GM18505 (cell line): ENCODE measurements around the gene RFX1.

Experiments used
- ATAC-seq: cut with Tn5 transposase; IDR thresholded peaks from one replicate; pipeline ENCODE4 v1.9.1; 2021; ENCODE audit not compliant: unreplicated experiment
- POLR2A ChIP-seq: IDR thresholded peaks from 4 replicates; pipeline ENCODE4 v1.6.1; 2011; ENCODE audit warnings: borderline replicate concordance; ENCODE audit not compliant: insufficient read depth, insufficient read length; ENCODE audit errors: extremely low read depth

The RFX1 gene

GRCh38 chr19:14012378-14012915 is 6.3 kb upstream of the RFX1 start:
- no peak for ATAC-seq

GRCh38 chr19:14006766-14007562 is 844 bp upstream of the RFX1 start:
- peak; percentile 54 for TF ChIP-seq POLR2A
- ATAC-seq: peak; percentile 31

More at GRCh38 chr19:14012378-14012915, 6.3 kb upstream of the RFX1 start:
- no peak for TF ChIP-seq POLR2A

- peak; percentile 76 for TF ChIP-seq POLR2A
- ATAC-seq: peak; percentile 37
Measured at GRCh38 chr19:14005349-14006084, 603 bp downstream of the RFX1 start.

GRCh38 chr19:14004619-14005348 is 1.3 kb downstream of the RFX1 start:
- TF ChIP-seq POLR2A: no peak
- no peak for ATAC-seq

- TF ChIP-seq POLR2A: no peak
- no peak for ATAC-seq
Measured at GRCh38 chr19:14003251-14004055, 2.7 kb downstream of the RFX1 start.

- TF ChIP-seq POLR2A: no peak
- ATAC-seq: no peak
Measured at GRCh38 chr19:14002571-14003250, 3.4 kb downstream of the RFX1 start.

- TF ChIP-seq POLR2A: no peak
- no peak for ATAC-seq
Measured at GRCh38 chr19:14000691-14001375, 5.3 kb downstream of the RFX1 start.

- no peak for ATAC-seq
Measured at GRCh38 chr19:13999085-13999484, 7.0 kb downstream of the RFX1 start.

GRCh38 chr19:13998426-13998825 is 7.7 kb downstream of the RFX1 start:
- ATAC-seq: no peak

More at GRCh38 chr19:13999085-13999484, 7.0 kb downstream of the RFX1 start:
- no peak for TF ChIP-seq POLR2A

GRCh38 chr19:13997631-13997962 is 8.5 kb downstream of the RFX1 start:
- no peak for ATAC-seq
- TF ChIP-seq POLR2A: no peak

More at GRCh38 chr19:13998426-13998825, 7.7 kb downstream of the RFX1 start:
- no peak for TF ChIP-seq POLR2A

GRCh38 chr19:13996928-13997630 is 9.0 kb downstream of the RFX1 start:
- TF ChIP-seq POLR2A: no peak
- no peak for ATAC-seq
